Stimulated activated CD8-positive, alpha-beta memory T cell treated with anti-CD3 and anti-CD28 coated beads, Interleukin-15, amount 100 ng/mL, for 1 hour (primary cell): ENCODE measurements around the gene SRSF12.

Experiments
- DNase-seq: peaks from one replicate; pipeline ENCODE4 v3.0.0-alpha.2; 2020; ENCODE audit warnings: low read depth

SRSF12 gene

GRCh38 chr6:89117211-89118108 is at the start of gene SRSF12:
Gene SRSF12, minus strand, starts transcription at chr6:89118071. Its CDS starts 184 bp downstream, at chr6:89117887.
- no peak for DNase-seq

DNA sequence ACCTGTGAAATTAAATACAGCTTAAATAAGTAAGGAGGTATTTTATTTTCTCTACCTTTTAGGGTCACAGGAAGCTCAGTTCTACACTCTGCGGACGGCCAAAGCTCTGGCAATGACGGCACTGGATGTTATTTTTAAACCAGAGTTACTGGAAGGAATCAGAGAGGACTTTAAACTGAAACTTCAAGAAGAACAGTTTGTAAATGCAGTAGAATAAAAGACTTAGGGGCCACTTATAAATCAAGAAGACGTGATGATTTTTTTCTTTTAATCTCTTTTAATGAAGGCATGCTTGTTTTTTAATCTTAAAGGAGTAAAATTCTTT is 44.1 kb upstream of the SRSF12 start:
- DNase-seq: no peak

- DNase-seq: no peak
Observed at GRCh38 chr6:89161326-89162046, 43.6 kb upstream of the SRSF12 start.

GRCh38 chr6:89160331-89161092 is 42.6 kb upstream of the SRSF12 start:
- DNase-seq: no peak

DNA sequence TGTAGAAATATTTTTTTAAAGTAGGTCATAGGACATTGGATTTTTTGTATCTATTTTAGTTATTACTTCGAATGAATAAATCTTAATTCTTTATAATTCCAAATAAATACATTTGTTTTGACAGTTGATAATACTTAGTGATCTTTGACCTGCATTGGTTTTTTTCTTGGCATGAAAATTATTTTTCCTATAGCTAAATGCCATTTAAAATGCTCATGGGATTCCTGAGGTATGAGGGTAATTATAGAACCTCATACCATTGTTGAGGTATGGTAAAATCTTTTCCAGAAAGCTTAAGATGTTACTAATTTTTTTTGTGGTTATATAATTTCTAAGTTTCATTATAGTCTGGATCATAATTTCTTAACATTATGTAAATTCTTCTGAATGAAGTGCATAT is 36.3 kb upstream of the SRSF12 start:
- no peak for DNase-seq

- no peak for DNase-seq
Observed at GRCh38 chr6:89148016-89148750, 30.3 kb upstream of the SRSF12 start.

- no peak for DNase-seq
Observed at GRCh38 chr6:89146718-89147700, 29.1 kb upstream of the SRSF12 start.

- peak; percentile 35 for DNase-seq
Observed at GRCh38 chr6:89145956-89146717, 28.3 kb upstream of the SRSF12 start, which contains the start of gene PM20D2. Gene PM20D2, plus strand, starts transcription at chr6:89146055. Its CDS starts 90 bp downstream, at chr6:89146145.

DNA sequence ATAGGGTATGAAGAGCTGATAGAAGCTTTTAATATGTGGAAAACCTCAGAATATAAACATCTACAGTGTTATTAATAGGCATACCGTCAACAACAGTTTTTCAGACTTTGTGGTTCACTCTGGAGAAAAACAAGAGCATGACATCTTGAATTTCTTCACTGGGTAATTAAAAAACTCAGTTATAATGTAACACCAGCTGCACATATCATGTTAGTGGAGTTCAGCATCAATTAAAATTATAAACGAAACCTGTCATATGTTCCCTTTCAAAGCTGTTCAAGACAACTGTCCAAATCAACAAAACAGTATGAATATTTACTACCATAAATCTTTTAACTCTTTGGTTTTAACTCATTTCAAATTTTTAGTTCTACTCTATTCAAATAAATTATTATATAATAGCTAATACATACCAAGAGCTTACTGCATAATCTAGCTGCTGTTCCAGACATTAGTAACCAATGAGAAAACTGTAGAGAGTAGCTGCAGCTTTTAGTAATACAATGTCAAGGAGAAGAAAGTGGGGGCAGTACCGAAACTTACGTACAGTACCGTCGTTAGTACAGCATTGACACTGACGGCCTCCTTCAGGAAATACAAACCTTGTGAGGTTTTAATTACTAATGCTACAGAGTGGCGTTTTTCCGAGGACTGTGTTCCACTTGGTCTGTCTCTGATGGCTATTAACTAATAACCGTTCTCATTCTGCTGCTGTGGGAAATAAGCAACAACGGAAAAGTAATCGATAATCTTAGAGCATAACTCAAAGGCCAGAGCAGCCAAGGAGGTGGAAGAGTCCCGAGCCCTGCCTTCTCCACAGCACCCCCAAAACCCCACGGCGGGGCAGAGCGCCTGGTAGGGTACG is 27.5 kb upstream of the SRSF12 start:
- no peak for DNase-seq

- no peak for DNase-seq
Observed at GRCh38 chr6:89144354-89144906, 26.6 kb upstream of the SRSF12 start.

DNA sequence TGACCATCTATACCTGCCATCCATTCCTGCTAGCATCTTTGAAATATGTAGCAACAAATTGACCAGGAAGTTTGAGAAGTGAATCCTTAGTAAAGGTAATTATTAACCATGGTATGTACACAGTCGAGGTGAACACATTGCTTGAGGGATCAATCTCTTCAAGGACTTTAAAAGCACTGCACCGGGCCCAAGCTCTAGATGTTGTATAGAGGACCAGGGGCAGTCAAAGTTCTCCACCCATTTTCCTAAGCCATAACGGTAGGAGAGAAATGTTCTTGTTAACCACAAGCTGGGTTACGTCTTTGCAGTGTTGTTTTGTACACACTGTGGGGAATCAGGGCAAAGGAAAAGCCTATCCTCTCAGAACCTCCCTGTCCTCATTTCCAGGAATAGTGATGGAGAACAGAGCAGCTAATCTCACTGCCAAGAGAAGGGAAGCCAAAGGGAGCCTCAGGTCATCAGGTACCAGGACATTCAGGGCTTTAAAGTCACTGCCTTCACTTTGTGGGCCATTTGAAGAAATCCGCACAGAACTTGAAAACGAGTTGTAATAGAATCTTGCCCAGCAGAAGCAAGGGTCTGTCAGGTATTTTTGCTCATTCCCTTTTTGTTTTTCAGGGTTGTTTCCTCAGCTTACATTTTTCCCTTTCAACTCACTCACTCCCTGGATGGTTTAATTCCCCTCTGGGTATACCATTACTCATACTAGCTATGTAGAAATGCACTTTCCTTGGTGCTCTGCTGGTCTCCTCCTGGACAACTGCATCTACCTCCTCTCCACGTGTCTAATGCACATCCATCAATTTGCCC is 22.7 kb upstream of the SRSF12 start:
- DNase-seq: no peak

- DNase-seq: no peak
Observed at GRCh38 chr6:89139509-89140346, 21.9 kb upstream of the SRSF12 start.

DNA sequence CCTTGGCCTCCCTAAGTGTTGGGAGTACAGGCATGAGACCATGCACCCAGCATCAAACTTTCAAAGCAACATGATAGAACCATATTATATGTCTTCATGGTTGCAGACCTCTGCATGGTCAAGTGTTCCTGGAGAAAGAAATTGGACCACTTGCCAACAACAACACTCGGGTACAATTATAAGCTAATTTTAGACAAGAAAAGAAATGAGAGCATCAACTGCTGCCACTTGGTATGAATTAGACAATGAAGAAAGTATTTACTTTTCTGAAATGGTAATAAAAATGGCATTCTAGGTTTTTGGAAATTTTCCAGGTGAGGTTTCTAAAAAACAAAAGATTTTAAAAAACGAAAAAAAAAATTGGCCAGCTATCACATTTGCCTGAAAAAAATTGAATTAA is 20.3 kb upstream of the SRSF12 start:
- no peak for DNase-seq

GRCh38 chr6:89134723-89135122 is 16.9 kb upstream of the SRSF12 start:
- no peak for DNase-seq

GRCh38 chr6:89133981-89134380 is 16.1 kb upstream of the SRSF12 start:
- no peak for DNase-seq

GRCh38 chr6:89132057-89132456 is 14.2 kb upstream of the SRSF12 start:
- no peak for DNase-seq

DNA sequence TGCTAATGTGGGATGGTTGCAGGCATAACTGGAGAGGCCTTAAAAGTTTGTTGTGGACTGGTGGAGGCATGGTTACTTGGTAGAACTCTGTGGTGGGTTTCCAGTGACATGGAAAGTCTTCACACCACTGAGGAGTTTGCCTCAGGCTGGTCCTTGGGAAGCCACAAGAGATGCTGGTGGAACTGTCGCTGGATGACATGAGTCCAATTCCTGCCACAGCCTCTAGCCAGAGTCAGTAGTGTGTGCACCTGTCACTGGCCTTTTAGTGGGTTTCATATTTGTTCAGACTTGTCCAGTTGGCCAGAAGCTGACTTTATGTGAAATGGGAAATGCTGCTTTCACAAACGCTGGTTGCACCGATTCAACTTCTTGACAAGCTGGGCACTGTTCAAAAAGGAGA is 13.7 kb upstream of the SRSF12 start:
- DNase-seq: no peak
